Measurements from ENCODE around the gene AK2. TPM values are rescaled to one million over a fixed set of nuclear protein-coding genes. Genes with fewer than 3 reads are reported as not detected.

The AK2 gene
- total RNA-seq, 1 experiment from 2014 or later = 159 TPM

DNA sequence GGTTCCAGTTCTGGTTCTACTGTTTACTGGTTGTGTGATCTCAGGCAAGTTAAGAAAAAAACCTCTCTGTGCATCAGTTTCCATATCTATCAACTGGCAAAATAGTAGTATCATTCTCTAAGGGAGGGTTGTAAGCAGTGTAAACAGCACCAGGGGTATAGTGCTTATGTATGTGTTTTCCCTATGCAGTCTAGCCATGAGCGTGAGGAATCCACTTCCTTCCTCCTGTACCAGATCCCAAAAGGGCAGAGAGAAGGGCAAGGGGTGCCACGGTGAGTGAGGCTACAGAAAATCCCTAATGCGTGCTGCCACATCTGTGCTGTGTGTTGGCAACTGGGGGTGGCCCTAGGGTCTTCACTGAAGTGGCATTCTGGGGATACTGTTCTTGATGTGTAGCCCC is 53.7 kb downstream of the AK2 start:
- Mint-ChIP-seq H3K4me3 (no peak overlapping the region), H3K4me1 (peaks cover 36 to 39% of the 10 kb centered on the region in 2 experiments), H3K9me3 (peaks cover 0 to 2% of the 10 kb centered on the region in 2 experiments; a peak in 2 of 5 replicates), H3K27ac (no peak overlapping the region), H3K27me3 (ENCODE audit: low read depth) (peaks cover 31% of the 10 kb centered on the region), H3K36me3 (ENCODE audit: insufficient read depth in 1 of 3, low read depth in 3 of 3) (no peaks in the 10 kb centered on the region; a peak in 1 of 7 replicates)
- peaks cover 11% of the 10 kb centered on the region; the same call in 1 of the 2 replicates for H3K4me1 ChIP-seq (ENCODE audit: insufficient read depth, low read length)
- H3K9me3 ChIP-seq (ENCODE audit: control insufficient read depth, low read depth, low read length) = no peaks in the 10 kb centered on the region
- H3K56ac ChIP-seq (ENCODE audit: insufficient read length, low read depth, low read length) = no peak overlapping the region
- WGBS (ENCODE audit: extremely low coverage, insufficient read length, low lambda C conversion rate) = no CpG with 5 or more reads among the region's 3 CpGs
- no peak overlapping the region for H3K18ac ChIP-seq (ENCODE audit: insufficient read length, low read depth, low read length)
- H2BK120ac ChIP-seq (ENCODE audit: low read depth, low read length, poor library complexity, severe bottlenecking) = no peak overlapping the region
- H3K23me2 ChIP-seq (ENCODE audit: insufficient read length, low read depth, low read length, poor library complexity, severe bottlenecking) = no peaks in the 10 kb centered on the region
- no peak overlapping the region for H3K4ac ChIP-seq (ENCODE audit: low read depth, low read length)
- H3K14ac ChIP-seq (ENCODE audit: insufficient read depth, low read length) = no peak overlapping the region
- no peak overlapping the region for H3K23ac ChIP-seq (ENCODE audit: insufficient read length, low read depth, low read length)
- no peak overlapping the region for H3T11ph ChIP-seq (ENCODE audit: low read length)
- H3K79me2 ChIP-seq (ENCODE audit: insufficient read depth, low read length) = no peaks in the 10 kb centered on the region
- H2BK15ac ChIP-seq (ENCODE audit: low read depth, low read length) = no peak overlapping the region
- H2BK12ac ChIP-seq (ENCODE audit: insufficient read length, low read depth, low read length) = no peak overlapping the region
- no peak overlapping the region for H2AK5ac ChIP-seq (ENCODE audit: insufficient read length, low read length)
- H4K5ac ChIP-seq (ENCODE audit: insufficient read length, low read depth, low read length) = no peak overlapping the region
- H3K4me2 ChIP-seq (ENCODE audit: insufficient read depth, insufficient read length, low read length) = no peak overlapping the region
- TF ChIP-seq, protein P1, sequence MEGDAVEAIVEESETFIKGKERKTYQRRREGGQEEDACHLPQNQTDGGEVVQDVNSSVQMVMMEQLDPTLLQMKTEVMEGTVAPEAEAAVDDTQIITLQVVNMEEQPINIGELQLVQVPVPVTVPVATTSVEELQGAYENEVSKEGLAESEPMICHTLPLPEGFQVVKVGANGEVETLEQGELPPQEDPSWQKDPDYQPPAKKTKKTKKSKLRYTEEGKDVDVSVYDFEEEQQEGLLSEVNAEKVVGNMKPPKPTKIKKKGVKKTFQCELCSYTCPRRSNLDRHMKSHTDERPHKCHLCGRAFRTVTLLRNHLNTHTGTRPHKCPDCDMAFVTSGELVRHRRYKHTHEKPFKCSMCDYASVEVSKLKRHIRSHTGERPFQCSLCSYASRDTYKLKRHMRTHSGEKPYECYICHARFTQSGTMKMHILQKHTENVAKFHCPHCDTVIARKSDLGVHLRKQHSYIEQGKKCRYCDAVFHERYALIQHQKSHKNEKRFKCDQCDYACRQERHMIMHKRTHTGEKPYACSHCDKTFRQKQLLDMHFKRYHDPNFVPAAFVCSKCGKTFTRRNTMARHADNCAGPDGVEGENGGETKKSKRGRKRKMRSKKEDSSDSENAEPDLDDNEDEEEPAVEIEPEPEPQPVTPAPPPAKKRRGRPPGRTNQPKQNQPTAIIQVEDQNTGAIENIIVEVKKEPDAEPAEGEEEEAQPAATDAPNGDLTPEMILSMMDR (conservative IDR thresholded peaks at IDR 0.05) = no peak
- no peak overlapping the region for H3K9ac ChIP-seq (ENCODE audit: extremely low read depth, insufficient read length, low read length)
- no peak overlapping the region for H2AFZ ChIP-seq (ENCODE audit: low read length)
- H3K27me3 ChIP-seq (ENCODE audit: insufficient read depth, low read length) = no peaks in the 10 kb centered on the region
- no peak overlapping the region for H3K27ac ChIP-seq (ENCODE audit: insufficient read length, low read depth, low read length)
- no peak overlapping the region for H2BK5ac ChIP-seq (ENCODE audit: insufficient read length, low read length)
- H4K8ac ChIP-seq (replicated peaks; ENCODE audit: insufficient read length, low read depth, low read length) = no peak overlapping the region
- no peaks in the 10 kb centered on the region for H3K79me1 ChIP-seq (ENCODE audit: insufficient read depth, low read depth, low read length, poor library complexity, severe bottlenecking)
- H4K91ac ChIP-seq (ENCODE audit: insufficient read length, low read depth, low read length) = no peak overlapping the region
- DNase-seq = no peak
- H4K20me1 ChIP-seq (ENCODE audit: control insufficient read depth, insufficient read depth, insufficient read length) = no peaks in the 10 kb centered on the region
- no peak overlapping the region for H2BK20ac ChIP-seq (ENCODE audit: low read depth, low read length, poor library complexity, severe bottlenecking)
